Mesendoderm (in vitro differentiated cells): ENCODE data around the gene PRKCA.
A peak's percentile ranks its signal among the peaks of the same experiment; 100 is the strongest.

Experiments
- DNase-seq: peaks from one replicate; pipeline ENCODE4 v3.0.0; 2013
- H2AK5ac ChIP-seq: 2 replicates; pipeline ENCODE4 v1.6.1; 2013; ENCODE audit warnings: low read length, inconsistent platforms
- H2BK120ac ChIP-seq: 2 replicates; pipeline ENCODE4 v1.6.1; 2013; ENCODE audit warnings: low read depth, mild to moderate bottlenecking, low read length, moderate library complexity, mixed read lengths
- H2BK15ac ChIP-seq: replicated peaks from 2 replicates; pipeline ENCODE4 v1.6.1; 2013; ENCODE audit warnings: low read depth, mild to moderate bottlenecking, moderate library complexity
- H2BK5ac ChIP-seq: 2 replicates; pipeline ENCODE4 v1.6.1; 2013; ENCODE audit warnings: low read length, inconsistent platforms
- H3K18ac ChIP-seq: 2 replicates; pipeline ENCODE4 v1.6.1; 2013; ENCODE audit warnings: mild to moderate bottlenecking, low read length, mixed read lengths
- H3K23ac ChIP-seq: one replicate; pipeline ENCODE4 v1.6.1; 2013; ENCODE audit warnings: low read length
- H3K27ac ChIP-seq: 2 replicates; pipeline ENCODE4 v1.5.1; 2013; ENCODE audit warnings: low read depth, mild to moderate bottlenecking, inconsistent platforms, low read length, moderate library complexity
- H3K27me3 ChIP-seq: 2 replicates; pipeline ENCODE4 v1.6.1; 2013; ENCODE audit warnings: low read length, control low read depth, mild to moderate bottlenecking, inconsistent platforms; ENCODE audit not compliant: insufficient read depth, poor library complexity
- H3K36me3 ChIP-seq: 2 replicates; pipeline ENCODE4 v1.6.1; 2013; ENCODE audit warnings: low read length, inconsistent platforms; ENCODE audit not compliant: control insufficient read depth, insufficient read depth
- H3K4ac ChIP-seq: one replicate; pipeline ENCODE4 v1.6.1; 2013; ENCODE audit warnings: low read depth, mild to moderate bottlenecking, low read length, moderate library complexity
- H3K4me1 ChIP-seq: 2 replicates; pipeline ENCODE4 v1.6.1; 2013; ENCODE audit warnings: low read depth, low read length, inconsistent platforms; ENCODE audit not compliant: control insufficient read depth
- H3K4me2 ChIP-seq: 2 replicates; pipeline ENCODE4 v1.6.1; 2013; ENCODE audit warnings: low read length
- H3K4me3 ChIP-seq: 2 replicates; pipeline ENCODE4 v1.5.1; 2013; ENCODE audit warnings: mild to moderate bottlenecking, low read length
- H3K56ac ChIP-seq: one replicate; pipeline ENCODE4 v1.6.1; 2013; ENCODE audit warnings: low read length
- H3K79me1 ChIP-seq: 2 replicates; pipeline ENCODE4 v1.6.1; 2013; ENCODE audit warnings: low read length, inconsistent platforms
- H3K79me2 ChIP-seq: 2 replicates; pipeline ENCODE4 v1.6.1; 2013; ENCODE audit warnings: mild to moderate bottlenecking, low read length; ENCODE audit not compliant: control insufficient read depth, insufficient read depth
- H3K9ac ChIP-seq: 2 replicates; pipeline ENCODE4 v1.6.1; 2013; ENCODE audit warnings: low read length, inconsistent platforms
- H4K5ac ChIP-seq: one replicate; pipeline ENCODE4 v1.6.1; 2013; ENCODE audit warnings: low read length
- H4K8ac ChIP-seq: one replicate; pipeline ENCODE4 v1.6.1; 2013; ENCODE audit warnings: low read depth, mild to moderate bottlenecking, control low read depth, low read length, moderate library complexity
- WGBS: extraction: QIAGEN DNeasy Blood & Tissue Kit; methylation state at CpG from one replicate; pipeline ENCODE4 v1.1.7; 2013; ENCODE audit warnings: low lambda C conversion rate, missing lambda C conversion rate; ENCODE audit not compliant: insufficient coverage; ENCODE audit errors: extremely low coverage; 5-methylcytosine and 5-hydroxymethylcytosine counted together

Gene PRKCA

DNA sequence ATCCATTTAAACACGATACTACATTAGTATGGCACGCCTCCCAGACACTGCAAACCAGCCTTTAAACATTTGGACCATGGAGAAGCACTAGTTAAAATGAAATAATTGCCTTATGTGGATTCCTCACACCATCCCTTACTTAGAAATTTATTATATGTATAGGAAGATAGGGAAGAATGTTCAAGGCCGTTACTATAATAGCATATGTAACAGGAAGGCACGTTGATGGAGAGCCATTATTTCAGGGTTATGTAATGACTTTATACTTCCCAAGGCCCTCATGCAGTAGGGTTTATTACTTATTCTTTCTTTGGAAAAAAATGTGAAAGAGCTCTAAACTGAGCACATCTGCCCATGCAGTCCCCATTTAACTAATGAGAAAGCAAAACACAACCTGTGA lies 435.9 kb downstream of the PRKCA start:
- H4K8ac ChIP-seq, result no peak overlapping the region
- H2BK5ac ChIP-seq, result no peak overlapping the region
- H3K4me2 ChIP-seq, result no peak overlapping the region
- H3K23ac ChIP-seq, result no peak overlapping the region
- H3K36me3 ChIP-seq, result no peaks in the 10 kb centered on the region
- no peaks in the 10 kb centered on the region for H3K79me2 ChIP-seq
- H3K79me1 ChIP-seq, result no peaks in the 10 kb centered on the region
- peak overlapping the region; percentile 5 for H3K56ac ChIP-seq
- H3K27me3 ChIP-seq, result no peaks in the 10 kb centered on the region
- no CpG with 5 or more reads among the region's 4 CpGs for WGBS
- no peak overlapping the region for H3K4me3 ChIP-seq
- no peak overlapping the region for H3K9ac ChIP-seq
- DNase-seq, result no peak
- no peak overlapping the region for H2AK5ac ChIP-seq
- no peak overlapping the region for H3K27ac ChIP-seq
- H3K4me1 ChIP-seq, result peaks cover 11% of the 10 kb centered on the region
- no peak overlapping the region for H3K4ac ChIP-seq
- no peak overlapping the region for H2BK15ac ChIP-seq
- H4K5ac ChIP-seq, result no peak overlapping the region
- H2BK120ac ChIP-seq, result no peak overlapping the region
- no peak overlapping the region for H3K18ac ChIP-seq

DNA sequence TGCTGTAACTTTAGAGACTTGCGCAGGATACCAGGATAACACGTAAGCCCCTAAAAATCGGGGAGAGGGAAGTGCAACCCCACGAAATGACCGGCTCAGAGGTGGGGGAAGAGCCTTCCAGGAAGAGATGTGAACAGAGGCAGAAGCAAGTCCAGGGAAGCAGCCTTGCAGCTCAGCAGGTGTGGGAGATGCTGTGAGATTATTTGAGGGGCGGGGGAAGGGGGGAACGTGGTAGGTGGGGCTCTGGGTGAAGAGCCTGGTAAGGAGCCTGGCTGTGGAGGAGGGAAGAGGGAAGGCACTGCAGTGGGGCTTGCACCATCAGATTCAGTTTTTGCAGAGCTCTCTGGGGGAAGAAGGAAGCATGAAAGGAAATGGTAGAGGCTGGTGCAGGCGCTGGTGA lies 437.1 kb downstream of the PRKCA start:
- no peak overlapping the region for H3K18ac ChIP-seq
- H3K79me2 ChIP-seq, result no peaks in the 10 kb centered on the region
- H3K27ac ChIP-seq, result no peak overlapping the region
- no peak overlapping the region for H3K4me2 ChIP-seq
- no peak overlapping the region for H3K4me3 ChIP-seq
- peak overlapping the region; percentile 21 for H3K4ac ChIP-seq
- H3K56ac ChIP-seq, result no peak overlapping the region
- H2BK5ac ChIP-seq, result no peak overlapping the region
- no peaks in the 10 kb centered on the region for H3K27me3 ChIP-seq
- H2BK15ac ChIP-seq, result no peak overlapping the region
- H2AK5ac ChIP-seq, result no peak overlapping the region
- H3K4me1 ChIP-seq, result peaks cover 11% of the 10 kb centered on the region
- DNase-seq, result peak; percentile 78
- no CpG with 5 or more reads among the region's 8 CpGs for WGBS
- H3K23ac ChIP-seq, result no peak overlapping the region
- no peaks in the 10 kb centered on the region for H3K36me3 ChIP-seq
- H3K79me1 ChIP-seq, result no peaks in the 10 kb centered on the region
- no peak overlapping the region for H4K8ac ChIP-seq
- H4K5ac ChIP-seq, result no peak overlapping the region
- H2BK120ac ChIP-seq, result no peak overlapping the region
- H3K9ac ChIP-seq, result no peak overlapping the region

DNA sequence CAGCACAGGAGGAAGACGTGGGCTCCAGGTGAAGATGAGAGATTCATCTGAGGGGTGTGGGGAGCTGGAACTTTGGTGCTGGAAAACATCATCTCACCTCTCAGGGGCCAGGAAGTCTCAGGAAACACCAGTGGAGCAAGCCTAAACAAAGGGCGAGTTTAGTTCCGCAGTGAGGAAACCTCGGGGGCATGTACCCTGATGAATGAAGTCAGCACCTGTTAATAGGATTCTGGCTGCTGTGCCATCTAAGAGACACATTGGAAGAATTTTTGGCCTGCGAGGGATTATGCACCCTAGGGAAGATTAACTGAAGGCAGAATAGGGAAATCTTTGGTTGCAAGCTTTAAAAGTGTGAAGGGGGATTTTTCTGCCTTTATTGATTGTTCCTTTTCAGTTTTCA lies 437.8 kb downstream of the PRKCA start:
- Histone ChIP-seq H3K4me3 (no peak overlapping the region), H3K79me2 (no peaks in the 10 kb centered on the region), H3K27me3 (no peaks in the 10 kb centered on the region), H4K8ac (no peak overlapping the region), H3K9ac (no peak overlapping the region), H3K18ac (no peak overlapping the region), H3K4ac (peak overlapping the region; percentile 21), H2BK5ac (no peak overlapping the region), H2BK120ac (no peak overlapping the region), H3K56ac (no peak overlapping the region), H2AK5ac (no peak overlapping the region), H3K4me2 (no peak overlapping the region), H3K79me1 (no peaks in the 10 kb centered on the region), H4K5ac (no peak overlapping the region), H3K4me1 (peaks cover 11% of the 10 kb centered on the region), H3K23ac (no peak overlapping the region), H2BK15ac (no peak overlapping the region), H3K36me3 (no peaks in the 10 kb centered on the region), H3K27ac (no peak overlapping the region)
- WGBS, result no CpG with 5 or more reads among the region's 5 CpGs
- no peak for DNase-seq

DNA sequence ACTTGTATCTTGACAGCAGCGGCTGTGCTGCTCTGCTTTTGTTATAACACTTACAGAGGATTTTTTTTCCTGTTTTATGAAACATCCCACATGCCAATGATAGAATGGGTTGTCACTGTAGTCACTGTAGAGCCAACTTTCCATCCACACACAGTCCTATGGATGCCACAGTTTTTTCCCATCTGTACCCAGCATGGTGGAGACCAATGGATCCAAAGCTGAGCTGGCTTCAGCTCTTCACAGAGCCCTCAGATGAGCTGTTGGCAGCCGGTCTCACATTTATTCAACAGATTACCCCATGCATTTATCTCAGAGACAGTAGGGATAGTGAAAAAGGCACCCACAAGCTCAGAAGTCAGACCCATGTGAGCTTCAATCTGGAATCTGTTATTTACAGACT lies 441.1 kb downstream of the PRKCA start:
- H2AK5ac ChIP-seq, result no peak overlapping the region
- no CpG with 5 or more reads among the region's 2 CpGs for WGBS
- no peak overlapping the region for H4K5ac ChIP-seq
- H3K56ac ChIP-seq, result no peak overlapping the region
- H3K27me3 ChIP-seq, result no peaks in the 10 kb centered on the region
- no peak overlapping the region for H2BK5ac ChIP-seq
- H3K27ac ChIP-seq, result no peak overlapping the region
- H2BK120ac ChIP-seq, result no peak overlapping the region
- H3K23ac ChIP-seq, result no peak overlapping the region
- H3K4ac ChIP-seq, result no peak overlapping the region
- peaks cover 10% of the 10 kb centered on the region for H3K4me1 ChIP-seq
- H3K9ac ChIP-seq, result no peak overlapping the region
- H3K4me3 ChIP-seq, result no peak overlapping the region
- no peaks in the 10 kb centered on the region for H3K79me2 ChIP-seq
- no peak overlapping the region for H3K4me2 ChIP-seq
- no peak for DNase-seq
- H3K36me3 ChIP-seq, result no peaks in the 10 kb centered on the region
- H4K8ac ChIP-seq, result no peak overlapping the region
- H3K79me1 ChIP-seq, result no peaks in the 10 kb centered on the region
- H3K18ac ChIP-seq, result no peak overlapping the region
- no peak overlapping the region for H2BK15ac ChIP-seq

DNA sequence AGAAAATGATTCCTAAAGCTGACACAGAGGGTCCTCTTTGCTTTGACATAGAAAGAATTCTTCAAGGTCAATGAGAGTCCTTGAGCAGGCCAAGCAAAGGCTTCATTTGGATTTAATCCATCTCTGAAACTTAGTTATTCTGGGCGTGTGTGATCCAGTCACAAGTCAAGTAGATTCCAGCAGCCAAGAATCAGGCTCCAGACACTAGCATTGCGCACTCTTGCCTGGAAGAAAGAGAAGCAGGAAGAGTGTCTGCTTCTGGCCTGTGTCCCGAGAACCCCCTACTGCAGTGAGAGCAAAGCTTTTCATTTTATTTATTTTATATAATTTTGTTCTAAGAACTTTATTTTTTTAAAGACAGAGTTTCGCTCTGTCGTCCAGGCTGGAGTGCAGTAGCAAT lies 444.3 kb downstream of the PRKCA start:
- Histone ChIP-seq H2AK5ac (no peak overlapping the region), H3K9ac (no peak overlapping the region), H2BK120ac (no peak overlapping the region), H3K56ac (no peak overlapping the region), H4K8ac (no peak overlapping the region), H3K36me3 (no peaks in the 10 kb centered on the region), H2BK15ac (no peak overlapping the region), H3K23ac (no peak overlapping the region), H3K4me3 (no peak overlapping the region), H3K27ac (no peak overlapping the region), H3K27me3 (no peaks in the 10 kb centered on the region), H3K18ac (no peak overlapping the region), H3K4ac (no peak overlapping the region), H2BK5ac (no peak overlapping the region), H3K79me2 (no peaks in the 10 kb centered on the region), H4K5ac (no peak overlapping the region), H3K79me1 (no peaks in the 10 kb centered on the region), H3K4me1 (no peaks in the 10 kb centered on the region), H3K4me2 (no peak overlapping the region)
- WGBS, result no CpG with 5 or more reads among the region's 5 CpGs
- no peak for DNase-seq

DNA sequence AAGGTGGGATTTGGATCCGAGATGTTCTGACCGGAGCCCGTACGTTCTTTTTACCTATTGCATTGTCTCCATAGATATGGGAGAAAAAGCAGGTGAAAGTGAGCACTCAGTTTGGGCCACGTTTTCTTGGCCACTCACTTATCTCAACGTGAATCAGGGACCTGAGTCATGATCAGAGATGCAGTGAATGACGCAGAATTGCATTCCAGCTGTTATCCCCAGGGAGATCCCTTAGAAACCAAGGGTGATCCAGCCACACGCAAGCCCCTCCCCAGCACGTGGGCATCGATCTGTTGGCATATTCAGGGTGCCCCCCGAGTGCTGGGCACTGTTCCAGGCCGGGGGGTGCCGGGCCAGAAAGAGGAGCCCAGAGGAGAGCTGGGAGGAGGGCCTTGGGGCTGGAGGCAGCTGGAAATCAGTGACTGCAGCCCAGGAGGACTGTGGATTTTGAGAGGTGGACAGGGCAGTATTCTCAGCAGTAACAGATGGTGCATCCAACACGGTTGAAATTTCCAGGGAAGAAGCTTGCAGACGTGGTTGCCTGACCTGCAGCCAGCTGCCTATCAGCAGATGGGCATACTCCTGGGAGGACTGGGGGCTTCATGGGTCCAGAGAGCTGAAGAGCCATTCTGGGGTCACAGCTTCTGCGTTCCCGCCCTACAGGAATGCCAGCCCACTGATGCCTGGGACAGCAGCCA lies 445.3 kb downstream of the PRKCA start:
- no peak for DNase-seq
- Histone ChIP-seq H3K9ac (no peak overlapping the region), H2AK5ac (no peak overlapping the region), H3K4me3 (no peak overlapping the region), H3K4me2 (no peak overlapping the region), H3K4ac (no peak overlapping the region), H4K8ac (no peak overlapping the region), H3K56ac (no peak overlapping the region), H4K5ac (no peak overlapping the region), H3K4me1 (no peaks in the 10 kb centered on the region), H2BK5ac (no peak overlapping the region), H3K27ac (no peak overlapping the region), H2BK15ac (no peak overlapping the region), H3K79me2 (no peaks in the 10 kb centered on the region), H3K18ac (no peak overlapping the region), H3K36me3 (no peaks in the 10 kb centered on the region), H2BK120ac (no peak overlapping the region), H3K79me1 (no peaks in the 10 kb centered on the region), H3K27me3 (no peaks in the 10 kb centered on the region), H3K23ac (no peak overlapping the region)
- WGBS, result no CpG with 5 or more reads among the region's 17 CpGs
